Memory B cell (primary cell): ENCODE measurements around the gene MISP.

ENCODE experiments used
- ATAC-seq: fragments of 150-1000 bp; cut with Tn5 transposase; 2 replicates; pipeline ENCODE4 v1.10.0; 2021; ENCODE audit warnings: low read depth, mild to moderate bottlenecking, moderate library complexity
- DNase-seq, 2 donors: peaks; one replicate each; pipeline ENCODE4 v3.0.0; 2022; ENCODE audit warnings: low spot score in 2 of 2
- H3K27ac Mint-ChIP-seq: one replicate; pipeline ENCODE4 v1.8.0; 2022; ENCODE audit warnings: mild to moderate bottlenecking, moderate library complexity, mixed read lengths
- H3K27me3 Mint-ChIP-seq: one replicate; pipeline ENCODE4 v1.8.0; 2022; ENCODE audit warnings: mixed read lengths
- H3K36me3 Mint-ChIP-seq: one replicate; pipeline ENCODE4 v1.8.0; 2022; ENCODE audit warnings: mild to moderate bottlenecking, mixed read lengths
- H3K4me1 Mint-ChIP-seq: one replicate; pipeline ENCODE4 v1.8.0; 2022; ENCODE audit warnings: mixed read lengths
- H3K4me3 Mint-ChIP-seq: one replicate; pipeline ENCODE4 v1.8.0; 2022; ENCODE audit warnings: mild to moderate bottlenecking, moderate library complexity, mixed read lengths
- H3K9me3 Mint-ChIP-seq: one replicate; pipeline ENCODE4 v1.8.0; 2022; ENCODE audit warnings: mixed read lengths

The MISP gene

GRCh38 chr19:797528-798414 is 46.9 kb downstream of the MISP start:
- no peaks in the 10 kb centered on the region for H3K27me3 Mint-ChIP-seq
- DNase-seq (peak; percentile 79 to 84), ATAC-seq (peak; percentile 20)
- H3K27ac Mint-ChIP-seq, result peak overlapping the region; percentile 86
- H3K4me1 Mint-ChIP-seq, result peaks cover 24% of the 10 kb centered on the region
- H3K9me3 Mint-ChIP-seq, result no peaks in the 10 kb centered on the region
- H3K36me3 Mint-ChIP-seq, result peaks cover 9% of the 10 kb centered on the region
- peak overlapping the region; percentile 90 for H3K4me3 Mint-ChIP-seq

DNA sequence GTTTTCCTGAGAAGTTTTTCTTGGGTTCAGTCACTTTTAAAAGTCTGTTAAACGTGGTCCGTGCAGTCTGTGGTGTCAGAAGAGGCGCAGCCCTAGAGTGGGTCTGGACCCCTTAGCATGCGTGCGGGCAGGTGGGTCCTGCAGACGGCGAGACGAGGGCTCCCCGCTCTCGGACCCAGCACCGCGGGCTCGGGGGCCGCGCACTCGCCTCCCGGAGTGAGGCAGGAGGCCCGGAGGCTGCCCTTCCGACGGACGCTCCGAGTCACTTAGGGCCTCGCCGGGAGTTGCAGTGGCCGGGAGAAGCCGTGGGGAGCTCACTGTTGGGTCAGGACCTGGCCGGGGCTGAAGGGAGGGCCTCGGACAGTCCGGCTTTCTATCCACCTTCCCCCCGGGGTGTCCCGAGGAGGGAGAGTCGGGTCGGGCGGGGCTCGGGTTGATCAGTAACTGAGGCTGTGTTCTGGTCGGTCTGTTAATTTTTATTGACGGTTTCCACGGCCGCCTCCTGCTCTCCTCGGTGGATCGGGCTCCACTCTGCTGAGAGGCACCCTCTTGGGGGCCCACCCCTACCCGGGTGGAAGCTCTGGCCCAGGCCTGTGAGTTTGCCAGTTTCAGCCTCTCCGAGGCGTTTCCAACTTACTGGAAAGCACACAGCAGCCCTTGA is 47.6 kb downstream of the MISP start:
- no peaks in the 10 kb centered on the region for H3K9me3 Mint-ChIP-seq
- peaks cover 12% of the 10 kb centered on the region for H3K36me3 Mint-ChIP-seq
- peaks cover 24% of the 10 kb centered on the region for H3K4me1 Mint-ChIP-seq
- ATAC-seq, result no peak
- peak overlapping the region; percentile 90 for H3K4me3 Mint-ChIP-seq
- H3K27ac Mint-ChIP-seq, result peak overlapping the region; percentile 86
- DNase-seq, result peak; percentile 36 to 50
- no peaks in the 10 kb centered on the region for H3K27me3 Mint-ChIP-seq

DNA sequence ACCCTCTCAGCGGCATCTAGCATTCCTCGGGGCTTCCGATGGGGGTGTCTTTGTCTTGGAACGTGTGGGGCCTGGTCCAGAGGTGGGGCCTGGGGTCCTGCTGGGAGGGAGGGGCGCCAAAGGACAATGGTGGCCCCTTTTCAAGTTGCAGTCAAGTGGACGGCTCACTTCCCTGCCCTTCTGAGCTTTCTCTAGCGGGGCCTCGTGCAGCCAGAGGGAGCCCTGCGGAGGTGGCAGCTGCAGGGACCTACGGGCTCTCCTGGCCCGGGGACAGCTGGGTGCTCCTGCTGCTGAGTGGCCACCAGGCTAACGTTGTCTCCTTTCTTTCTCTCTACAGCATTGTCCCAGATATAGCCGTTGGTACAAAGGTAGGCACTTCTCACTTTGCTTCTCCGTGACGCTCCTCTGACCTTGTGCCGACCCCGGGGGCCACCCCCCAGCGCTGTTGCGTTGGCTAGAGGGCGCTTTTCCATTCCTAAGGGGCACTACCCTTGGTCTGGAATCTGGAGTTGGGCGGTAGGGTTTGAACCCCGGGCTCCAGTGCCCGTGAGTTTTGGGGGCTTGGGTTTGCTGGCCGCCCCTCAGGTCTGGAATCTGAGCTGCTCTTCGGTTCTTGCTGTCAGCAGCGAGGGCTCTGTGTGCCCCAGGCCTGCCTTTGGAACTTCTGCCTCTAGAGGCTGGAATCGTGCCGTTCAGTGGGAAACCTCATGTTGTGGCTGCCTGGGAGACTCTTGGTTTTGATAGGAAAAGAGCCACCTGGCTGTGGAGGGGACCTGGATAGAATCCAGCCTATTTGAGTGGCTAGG is 48.4 kb downstream of the MISP start:
- Mint-ChIP-seq H3K9me3 (no peaks in the 10 kb centered on the region), H3K4me3 (peak overlapping the region; percentile 90), H3K27ac (peak overlapping the region; percentile 86), H3K4me1 (peaks cover 24% of the 10 kb centered on the region), H3K27me3 (no peaks in the 10 kb centered on the region), H3K36me3 (peaks cover 12% of the 10 kb centered on the region)
- DNase-seq (no peak), ATAC-seq (no peak)

DNA sequence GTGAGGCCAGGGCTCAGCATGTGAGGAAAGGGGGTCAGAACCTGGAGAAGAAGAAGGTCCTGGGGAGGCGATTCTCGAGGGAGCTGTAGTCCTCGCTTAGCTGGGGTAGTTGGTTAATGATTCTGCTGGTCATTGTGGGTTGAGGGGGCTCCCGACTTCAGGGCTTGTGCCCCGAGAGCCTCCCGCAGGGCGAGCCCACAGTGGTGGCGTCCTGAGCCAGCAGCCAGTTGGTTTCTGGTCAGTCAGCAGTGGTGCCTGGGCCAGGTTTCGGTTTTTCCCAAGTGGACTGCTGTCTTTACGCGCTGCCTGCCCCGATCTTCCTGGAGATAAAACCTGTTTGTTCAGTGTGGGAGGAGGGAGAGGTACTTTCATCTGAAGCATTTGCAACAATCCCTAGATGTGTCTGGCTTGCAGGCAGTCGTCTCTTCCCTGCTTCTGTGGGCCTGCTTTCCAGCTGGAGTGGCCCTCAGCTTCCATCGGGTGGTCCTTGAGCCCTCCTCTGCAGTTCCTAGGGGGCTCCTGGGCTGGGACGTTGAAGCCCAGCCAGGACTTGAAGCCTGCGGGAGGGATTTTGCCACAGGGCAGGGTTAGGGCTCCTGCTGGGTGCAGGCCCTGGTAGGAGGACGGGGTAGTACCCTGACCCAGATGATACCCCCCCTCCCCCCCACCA is 49.6 kb downstream of the MISP start:
- H3K4me3 Mint-ChIP-seq, result peak overlapping the region; percentile 55
- ATAC-seq (no peak), DNase-seq (no peak)
- no peaks in the 10 kb centered on the region for H3K27me3 Mint-ChIP-seq
- peaks cover 24% of the 10 kb centered on the region for H3K4me1 Mint-ChIP-seq
- H3K9me3 Mint-ChIP-seq, result no peaks in the 10 kb centered on the region
- H3K27ac Mint-ChIP-seq, result peak overlapping the region; percentile 86
- H3K36me3 Mint-ChIP-seq, result peaks cover 14% of the 10 kb centered on the region

DNA sequence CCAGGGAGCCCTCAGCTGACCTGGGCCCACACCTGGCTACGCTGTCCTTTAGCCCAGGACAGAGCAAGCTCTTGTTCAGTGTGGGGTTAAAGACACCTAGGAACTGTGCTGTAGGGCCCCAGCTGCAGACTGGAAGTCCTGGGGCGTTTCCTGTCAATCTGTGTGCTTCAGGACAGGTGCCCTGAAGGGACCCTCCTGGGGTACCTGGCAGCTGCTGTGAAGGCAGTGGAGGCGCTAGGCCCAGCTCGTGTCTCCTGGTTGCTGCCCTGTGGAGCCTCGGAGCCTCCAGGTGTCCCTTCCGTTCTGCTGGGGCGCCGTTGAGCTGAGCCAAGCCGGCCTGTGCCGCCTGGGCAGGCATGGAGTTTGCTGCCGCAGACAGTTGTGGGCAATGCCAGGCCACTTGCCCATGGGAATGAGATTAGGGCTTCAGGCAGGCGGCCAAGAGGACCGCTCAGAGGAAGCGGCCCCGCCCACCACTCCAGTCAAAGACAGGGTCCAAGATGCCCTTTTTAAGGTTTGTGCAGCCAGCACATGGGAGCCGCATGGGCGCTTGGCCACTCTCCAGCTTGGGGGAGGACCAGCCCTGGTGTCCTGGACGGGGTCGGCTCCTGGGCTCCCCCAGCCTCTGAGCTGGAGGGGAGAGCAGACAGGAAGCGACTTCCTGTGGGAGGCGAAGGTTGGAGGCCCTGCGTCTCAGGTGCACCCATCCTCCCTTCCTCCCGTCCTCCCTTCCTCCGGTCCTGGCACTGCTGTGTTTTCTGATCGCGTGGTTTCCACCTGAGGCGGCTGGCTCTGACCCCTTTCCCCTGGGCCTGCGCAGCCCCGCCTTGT is 50.3 kb downstream of the MISP start:
- H3K27ac Mint-ChIP-seq, result peak overlapping the region; percentile 62
- H3K9me3 Mint-ChIP-seq, result no peaks in the 10 kb centered on the region
- H3K27me3 Mint-ChIP-seq, result no peaks in the 10 kb centered on the region
- peak overlapping the region; percentile 24 for H3K4me3 Mint-ChIP-seq
- DNase-seq (no peak), ATAC-seq (no peak)
- H3K4me1 Mint-ChIP-seq, result peaks cover 24% of the 10 kb centered on the region
- H3K36me3 Mint-ChIP-seq, result peaks cover 14% of the 10 kb centered on the region

DNA sequence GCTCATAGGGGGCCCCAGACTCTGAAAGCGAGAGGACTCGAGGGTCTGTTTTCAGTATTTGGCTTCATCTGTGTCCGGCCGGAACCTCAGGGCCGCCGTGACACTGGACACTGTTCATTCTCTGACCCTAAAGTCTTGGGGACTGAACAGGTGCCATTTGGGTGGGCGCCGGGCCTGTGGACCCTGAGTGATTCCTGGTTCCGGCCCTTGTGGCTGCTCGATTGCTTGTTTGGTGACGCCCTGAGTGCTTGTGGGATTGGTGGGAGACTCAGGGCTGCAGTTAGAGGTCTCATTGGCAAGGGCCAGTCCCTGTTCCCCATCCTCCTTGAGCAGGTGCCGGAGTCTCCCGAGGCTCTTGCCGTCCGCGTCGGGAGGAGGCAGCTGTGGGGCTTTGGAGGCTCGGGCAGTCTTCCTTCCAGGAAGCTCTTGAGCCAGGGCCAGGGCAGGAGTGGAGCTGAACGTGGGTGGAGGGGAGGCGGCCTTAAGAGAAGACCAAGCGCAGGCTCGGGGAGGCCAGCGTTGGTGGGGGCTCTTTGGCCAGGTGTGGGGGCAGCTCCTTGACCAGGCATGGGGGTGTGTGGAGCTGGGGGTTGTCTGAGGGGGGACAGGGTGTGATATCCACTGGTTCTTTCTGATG is 51.1 kb downstream of the MISP start:
- Mint-ChIP-seq H3K9me3 (no peaks in the 10 kb centered on the region), H3K27me3 (no peaks in the 10 kb centered on the region), H3K27ac (peak overlapping the region; percentile 62), H3K36me3 (peaks cover 17% of the 10 kb centered on the region), H3K4me3 (no peak overlapping the region), H3K4me1 (peaks cover 22% of the 10 kb centered on the region)
- DNase-seq (no peak), ATAC-seq (no peak)

- Mint-ChIP-seq H3K36me3 (peaks cover 23% of the 10 kb centered on the region), H3K27ac (no peak overlapping the region)
These were observed 51.7 kb downstream of the MISP start for GRCh38 chr19:802498-803098.

DNA sequence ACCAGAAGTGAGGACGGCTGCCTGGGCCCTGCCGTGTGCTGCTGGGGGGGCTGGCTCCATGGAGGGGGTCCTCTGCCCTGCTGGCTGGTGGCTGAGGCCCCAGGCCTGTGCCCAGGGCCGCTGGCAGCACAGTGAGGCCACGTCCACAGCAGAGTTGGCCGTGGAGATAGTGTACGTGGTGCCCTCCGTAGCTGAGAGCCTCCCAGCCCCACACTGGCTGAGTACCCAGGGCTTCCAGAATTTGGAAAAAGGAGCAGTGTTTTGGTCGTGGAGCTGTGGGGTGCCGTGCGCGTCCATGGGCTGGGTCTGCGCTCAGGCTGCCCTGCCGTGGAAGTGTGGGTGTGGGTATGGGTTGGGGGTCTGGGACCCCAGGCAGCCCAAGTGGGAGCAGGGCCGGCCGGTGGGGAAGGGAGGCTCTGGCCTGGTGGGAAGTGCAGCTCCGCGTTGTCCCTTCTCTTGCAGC is 52.2 kb downstream of the MISP start:
- ATAC-seq, result no peak
- Mint-ChIP-seq H3K27me3 (no peaks in the 10 kb centered on the region), H3K9me3 (no peaks in the 10 kb centered on the region), H3K27ac (no peak overlapping the region), H3K4me1 (peaks cover 24% of the 10 kb centered on the region), H3K36me3 (peaks cover 27% of the 10 kb centered on the region), H3K4me3 (no peak overlapping the region)
- DNase-seq, result no peak

More at GRCh38 chr19:802498-803098, 51.7 kb downstream of the MISP start:
- no peak overlapping the region for H3K4me3 Mint-ChIP-seq
- no peaks in the 10 kb centered on the region for H3K27me3 Mint-ChIP-seq
- peaks cover 22% of the 10 kb centered on the region for H3K4me1 Mint-ChIP-seq
- ATAC-seq (no peak), DNase-seq (no peak)
- H3K9me3 Mint-ChIP-seq, result no peaks in the 10 kb centered on the region

- no peaks in the 10 kb centered on the region for H3K27me3 Mint-ChIP-seq
- ATAC-seq, result no peak
- H3K9me3 Mint-ChIP-seq, result no peaks in the 10 kb centered on the region
- no peak for DNase-seq
- peaks cover 26% of the 10 kb centered on the region for H3K36me3 Mint-ChIP-seq
- H3K4me3 Mint-ChIP-seq, result no peak overlapping the region
- peaks cover 24% of the 10 kb centered on the region for H3K4me1 Mint-ChIP-seq
- H3K27ac Mint-ChIP-seq, result no peak overlapping the region
These were observed 52.9 kb downstream of the MISP start for GRCh38 chr19:803686-804418.

- H3K4me3 Mint-ChIP-seq, result no peak overlapping the region
- H3K4me1 Mint-ChIP-seq, result peaks cover 18% of the 10 kb centered on the region
- H3K36me3 Mint-ChIP-seq, result peaks cover 25% of the 10 kb centered on the region
- no peaks in the 10 kb centered on the region for H3K9me3 Mint-ChIP-seq
- H3K27ac Mint-ChIP-seq, result no peak overlapping the region
- ATAC-seq, result no peak
- no peak for DNase-seq
- no peaks in the 10 kb centered on the region for H3K27me3 Mint-ChIP-seq
These were observed 53.7 kb downstream of the MISP start for GRCh38 chr19:804419-805165.

- H3K27ac Mint-ChIP-seq, result no peak overlapping the region
- peaks cover 21% of the 10 kb centered on the region for H3K36me3 Mint-ChIP-seq
- H3K4me1 Mint-ChIP-seq, result peaks cover 15% of the 10 kb centered on the region
- no peaks in the 10 kb centered on the region for H3K27me3 Mint-ChIP-seq
- ATAC-seq, result no peak
- no peak for DNase-seq
- H3K9me3 Mint-ChIP-seq, result no peaks in the 10 kb centered on the region
- no peak overlapping the region for H3K4me3 Mint-ChIP-seq
These were observed 54.2 kb downstream of the MISP start for GRCh38 chr19:805166-805551.
